ENCODE measurements around the gene MAD2L1BP. TPM values are rescaled to one million over a fixed set of nuclear protein-coding genes. Genes with fewer than 3 reads are reported as not detected.
"Not testable (repeated sequence)": the region's sequence is repeated elsewhere in the genome, so short reads cannot be mapped to it uniquely, and the experiment has no call there.

Gene MAD2L1BP
- total RNA-seq, 1 experiment from 2014 or later: 30.1 TPM

GRCh38 chr6:43588194-43588593, 47.4 kb upstream of the MAD2L1BP start:
- Mint-ChIP-seq H3K27me3 (ENCODE audit: low read depth) (no peaks in the 10 kb centered on the region), H3K36me3 (peaks cover 62% of the 10 kb centered on the region), H3K4me1 (no peaks in the 10 kb centered on the region), H3K4me3 (no peak overlapping the region), H3K27ac (no peak overlapping the region), H3K9me3 (no peaks in the 10 kb centered on the region)
- ChIA-PET POLR2A (no interaction called here), CTCF (no interaction called here)
- TF ChIP-seq NFYB (CRISPR knock-in tag; conservative IDR thresholded peaks at IDR 0.05; ENCODE audit: low read depth) (no peak), TCF7 (CRISPR knock-in tag; IDR thresholded peaks at IDR 0.05; ENCODE audit: low read depth) (no peak), ZMAT4 (CRISPR knock-in tag; IDR thresholded peaks at IDR 0.05) (no peak), PRRX2 (CRISPR knock-in tag; IDR thresholded peaks at IDR 0.05) (no peak), JAZF1 (CRISPR knock-in tag; IDR thresholded peaks at IDR 0.05) (no peak), TEAD1 (CRISPR knock-in tag; IDR thresholded peaks at IDR 0.05) (no peak), ZBTB43 (CRISPR knock-in tag; IDR thresholded peaks at IDR 0.05) (no peak)
- ATAC-seq: no peak
- no peak for DNase-seq (ENCODE audit: low spot score)

GRCh38 chr6:43589564-43589963, 46.1 kb upstream of the MAD2L1BP start:
- H3K4me1 Mint-ChIP-seq; H3K27ac Mint-ChIP-seq; ATAC-seq; CTCF ChIA-PET; POLR2A ChIA-PET; H3K9me3 Mint-ChIP-seq; H3K27me3 Mint-ChIP-seq (ENCODE audit: low read depth); DNase-seq (ENCODE audit: low spot score); H3K4me3 Mint-ChIP-seq: not testable (repeated sequence)
- H3K36me3 Mint-ChIP-seq: peaks cover 48% of the 10 kb centered on the region

GRCh38 chr6:43593938-43594337, 41.7 kb upstream of the MAD2L1BP start:
- H3K4me1 Mint-ChIP-seq: no peaks in the 10 kb centered on the region
- TF ChIP-seq IRF1 (CRISPR knock-in tag; IDR thresholded peaks at IDR 0.05): no peak
- TF ChIP-seq PRDM15 (CRISPR knock-in tag; IDR thresholded peaks at IDR 0.05): no peak
- TF ChIP-seq USF2 (CRISPR knock-in tag; IDR thresholded peaks at IDR 0.05): no peak
- no peak for TF ChIP-seq MXD4 (CRISPR knock-in tag; IDR thresholded peaks at IDR 0.05; ENCODE audit: borderline replicate concordance)
- H3K4me3 Mint-ChIP-seq: no peak overlapping the region
- no peak overlapping the region for H3K27ac Mint-ChIP-seq
- no peaks in the 10 kb centered on the region for H3K9me3 Mint-ChIP-seq
- no peak for ATAC-seq
- CTCF ChIA-PET: no interaction called here
- no peak for DNase-seq (ENCODE audit: low spot score)
- H3K36me3 Mint-ChIP-seq: peaks cover 27% of the 10 kb centered on the region
- no peaks in the 10 kb centered on the region for H3K27me3 Mint-ChIP-seq (ENCODE audit: low read depth)
- POLR2A ChIA-PET: no interaction called here

- Mint-ChIP-seq H3K36me3 (peaks cover 27% of the 10 kb centered on the region), H3K27ac (no peak overlapping the region), H3K27me3 (ENCODE audit: low read depth) (no peaks in the 10 kb centered on the region), H3K9me3 (no peaks in the 10 kb centered on the region), H3K4me1 (no peaks in the 10 kb centered on the region), H3K4me3 (no peak overlapping the region)
- no peak for DNase-seq (ENCODE audit: low spot score)
- POLR2A ChIA-PET: no interaction called here
- no peak for TF ChIP-seq ATF2 (CRISPR knock-in tag; IDR thresholded peaks at IDR 0.05; ENCODE audit: borderline replicate concordance, low read depth)
- ATAC-seq: no peak
- CTCF ChIA-PET: interaction anchor here (1.2 kb wide), 1 partner anchor 8 kb away, joined by 4 read pairs; no protein-coding TSS in a partner anchor
Observed at GRCh38 chr6:43600595-43600994, 35.0 kb upstream of the MAD2L1BP start.

Data from WTC11 (cell line).